ENCODE results near the gene PLEKHO2. TPM values are rescaled to one million over a fixed set of nuclear protein-coding genes. Genes with fewer than 3 reads are reported as not detected.
"Not testable (repeated sequence)": the region's sequence is repeated elsewhere in the genome, so short reads cannot be mapped to it uniquely, and the experiment has no call there.

Gene PLEKHO2
- total RNA-seq, 3 donors from 2014 or later: 9.3 to 14.2 (median 13.0) TPM

DNA sequence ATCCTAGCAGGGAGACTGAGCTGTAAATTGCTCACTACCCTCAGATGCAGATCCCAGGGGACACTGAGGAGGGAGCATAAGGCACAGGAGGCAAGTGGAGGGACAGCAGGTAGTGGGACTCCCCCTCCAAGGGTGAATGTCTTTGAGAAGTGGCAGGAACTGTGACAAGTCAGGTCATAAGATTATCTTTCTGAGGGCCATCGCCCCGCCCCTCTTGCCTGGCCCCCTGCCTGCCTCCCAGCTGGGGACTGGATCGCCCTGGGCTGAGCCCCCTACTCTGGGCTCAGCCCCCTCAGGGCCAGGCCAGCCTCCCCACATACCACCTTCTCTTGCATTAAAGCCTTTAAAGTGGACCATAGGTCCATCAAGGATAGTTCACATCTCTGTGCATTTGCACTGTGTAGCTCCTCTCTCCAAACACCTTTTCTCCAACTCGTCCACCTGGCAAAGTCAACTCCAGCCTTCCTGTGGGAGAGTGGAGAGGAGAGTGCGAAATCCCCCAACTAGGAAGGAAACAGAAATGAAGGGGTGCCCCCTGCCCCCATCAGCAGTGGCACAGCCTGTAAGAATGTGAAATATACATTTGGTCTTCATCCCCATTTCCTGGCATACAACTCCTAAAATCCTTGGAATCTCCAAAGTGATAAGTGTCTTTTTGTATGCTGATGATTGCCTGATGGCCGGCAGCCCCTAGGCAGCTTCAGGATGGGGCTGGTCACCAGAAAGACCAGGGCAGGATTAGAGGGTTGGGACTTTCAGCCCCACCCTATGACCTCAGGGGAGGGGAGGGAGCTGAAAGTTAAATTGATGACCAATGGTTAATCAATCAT lies 31.0 kb upstream of the PLEKHO2 start:
- no peaks in the 10 kb centered on the region for H3K9me3 Mint-ChIP-seq
- H3K4me3 Mint-ChIP-seq: no peak overlapping the region
- H3K27me3 Mint-ChIP-seq (ENCODE audit: low read depth): peaks cover 8% of the 10 kb centered on the region
- no peak for DNase-seq
- ATAC-seq: no peak
- peaks cover 1% of the 10 kb centered on the region for H3K4me1 Mint-ChIP-seq (ENCODE audit: low read depth)
- H3K36me3 Mint-ChIP-seq (ENCODE audit: insufficient read depth): no peaks in the 10 kb centered on the region

DNA sequence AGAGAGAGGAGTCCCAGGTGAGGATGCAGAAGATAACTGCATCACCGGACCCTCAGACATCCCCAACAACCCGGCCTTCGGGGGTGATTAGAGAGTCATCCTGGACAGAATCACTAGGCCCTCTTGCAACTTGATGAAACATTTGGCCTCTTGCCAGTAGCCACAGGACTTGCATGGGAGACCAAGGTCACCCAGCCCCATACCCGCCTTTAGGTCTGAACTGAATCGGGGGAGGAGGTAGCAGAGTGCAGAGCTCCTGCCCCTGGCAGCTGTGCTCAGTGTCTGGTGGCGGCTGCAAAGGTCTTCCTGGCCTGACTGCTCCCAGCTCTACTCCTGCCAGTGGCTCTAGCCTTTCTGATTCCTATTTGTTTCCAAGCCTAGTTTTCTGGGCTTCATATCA lies 28.6 kb upstream of the PLEKHO2 start:
- DNase-seq (no peak), ATAC-seq (no peak)
- Mint-ChIP-seq H3K4me3 (no peak overlapping the region), H3K27me3 (ENCODE audit: low read depth) (peaks cover 2% of the 10 kb centered on the region), H3K4me1 (ENCODE audit: low read depth) (peaks cover 1% of the 10 kb centered on the region), H3K9me3 (no peaks in the 10 kb centered on the region), H3K36me3 (ENCODE audit: insufficient read depth) (no peaks in the 10 kb centered on the region)

DNA sequence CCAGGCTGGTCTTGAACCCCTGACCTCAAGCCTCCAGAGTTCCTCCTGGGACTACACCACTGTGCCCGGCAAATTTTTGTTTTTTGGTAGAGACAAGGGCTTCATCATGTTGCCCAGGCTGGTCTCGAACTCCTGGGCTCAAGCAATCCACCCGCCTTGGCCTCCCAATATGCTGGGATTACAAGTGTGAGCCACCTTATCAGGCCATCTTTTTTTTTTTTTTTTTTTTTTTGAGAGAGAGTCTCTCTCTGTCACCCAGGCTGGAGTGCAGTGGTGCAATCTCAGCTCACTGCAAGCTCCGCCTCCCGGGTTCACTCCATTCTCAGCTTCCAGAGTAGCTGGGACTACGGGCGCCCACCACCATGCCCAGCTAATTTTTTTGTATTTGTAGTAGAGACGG lies 27.4 kb upstream of the PLEKHO2 start:
- DNase-seq; H3K27me3 Mint-ChIP-seq (ENCODE audit: low read depth); ATAC-seq; H3K4me3 Mint-ChIP-seq; H3K36me3 Mint-ChIP-seq (ENCODE audit: insufficient read depth); H3K9me3 Mint-ChIP-seq; H3K4me1 Mint-ChIP-seq (ENCODE audit: low read depth): not testable (repeated sequence)

- not testable (repeated sequence) for ATAC-seq; H3K4me3 Mint-ChIP-seq; H3K27me3 Mint-ChIP-seq (ENCODE audit: low read depth); H3K9me3 Mint-ChIP-seq; DNase-seq; H3K36me3 Mint-ChIP-seq (ENCODE audit: insufficient read depth); H3K4me1 Mint-ChIP-seq (ENCODE audit: low read depth)
Measured at GRCh38 chr15:64814965-64815364, 26.8 kb upstream of the PLEKHO2 start.

- no peak for ATAC-seq
- H3K27me3 Mint-ChIP-seq (ENCODE audit: low read depth): no peaks in the 10 kb centered on the region
- no peak for DNase-seq
Measured at GRCh38 chr15:64816452-64816851, 25.3 kb upstream of the PLEKHO2 start.

GRCh38 chr15:64824929-64825430 lies 16.7 kb upstream of the PLEKHO2 start:
- ATAC-seq (peak; percentile 4 to 22), DNase-seq (no peak)
- Mint-ChIP-seq H3K27me3 (ENCODE audit: low read depth) (peaks cover 11% of the 10 kb centered on the region), H3K4me1 (ENCODE audit: low read depth) (peaks cover 23% of the 10 kb centered on the region), H3K9me3 (no peaks in the 10 kb centered on the region), H3K36me3 (ENCODE audit: insufficient read depth) (no peaks in the 10 kb centered on the region), H3K4me3 (peak overlapping the region; percentile 77)

More at GRCh38 chr15:64816452-64816851, 25.3 kb upstream of the PLEKHO2 start:
- Mint-ChIP-seq H3K9me3 (no peaks in the 10 kb centered on the region), H3K36me3 (ENCODE audit: insufficient read depth) (no peaks in the 10 kb centered on the region), H3K4me1 (ENCODE audit: low read depth) (no peaks in the 10 kb centered on the region), H3K4me3 (no peak overlapping the region)

DNA sequence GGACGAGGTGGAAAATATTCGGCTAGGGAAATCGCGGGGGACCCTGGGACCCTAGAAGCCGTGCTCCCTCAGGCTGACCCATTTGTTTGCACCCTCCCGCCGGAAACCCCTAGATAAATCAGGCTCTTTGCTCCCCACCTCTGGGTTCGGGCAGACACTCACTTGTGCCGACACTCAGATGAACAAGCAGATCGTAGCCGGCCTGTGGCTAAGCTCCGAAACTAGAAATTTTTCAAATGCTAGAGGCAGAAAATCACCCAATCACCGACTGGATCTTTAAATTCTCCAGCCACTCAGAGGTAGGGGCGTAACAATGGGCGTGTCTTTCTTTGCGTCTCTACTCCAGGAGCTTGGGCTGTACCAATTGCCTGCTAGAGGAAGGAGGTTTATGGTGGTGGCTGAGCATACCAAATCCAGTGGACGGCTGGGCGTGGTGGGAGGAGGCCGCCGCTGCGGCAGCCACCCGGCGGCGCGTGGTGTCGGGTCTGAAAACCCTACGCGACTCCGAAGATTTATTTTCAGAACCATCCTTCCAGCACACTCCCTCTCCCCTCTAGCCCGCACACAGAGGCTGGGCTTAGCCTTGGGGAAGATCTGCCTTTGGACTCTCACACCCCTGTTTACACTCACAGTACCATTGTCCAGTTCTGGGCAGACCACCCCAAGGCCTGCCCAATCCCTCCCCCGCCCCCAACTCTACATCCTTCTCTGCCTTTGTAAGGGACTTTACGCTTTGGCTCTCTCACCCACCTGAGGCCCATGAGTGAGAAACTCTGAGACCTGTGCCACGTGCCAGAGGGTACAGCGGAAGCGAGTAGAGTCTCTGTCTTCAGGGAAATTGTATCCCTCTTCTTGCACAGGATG lies 16.1 kb upstream of the PLEKHO2 start, which contains the start of gene PIF1:
PIF1 (minus strand) TSS at position 217 of the 864 bp plus-strand sequence. CDS start 1,312 bp downstream, outside the sequence.
- Mint-ChIP-seq H3K36me3 (ENCODE audit: insufficient read depth) (no peaks in the 10 kb centered on the region), H3K4me1 (ENCODE audit: low read depth) (peaks cover 23% of the 10 kb centered on the region), H3K4me3 (peak within 1 kb of the TSS; percentile 77), H3K27me3 (ENCODE audit: low read depth) (peaks cover 11% of the 10 kb centered on the region), H3K9me3 (no peaks in the 10 kb centered on the region)
- DNase-seq (peak; percentile 76), ATAC-seq (peak; percentile 94 to 95)

DNA sequence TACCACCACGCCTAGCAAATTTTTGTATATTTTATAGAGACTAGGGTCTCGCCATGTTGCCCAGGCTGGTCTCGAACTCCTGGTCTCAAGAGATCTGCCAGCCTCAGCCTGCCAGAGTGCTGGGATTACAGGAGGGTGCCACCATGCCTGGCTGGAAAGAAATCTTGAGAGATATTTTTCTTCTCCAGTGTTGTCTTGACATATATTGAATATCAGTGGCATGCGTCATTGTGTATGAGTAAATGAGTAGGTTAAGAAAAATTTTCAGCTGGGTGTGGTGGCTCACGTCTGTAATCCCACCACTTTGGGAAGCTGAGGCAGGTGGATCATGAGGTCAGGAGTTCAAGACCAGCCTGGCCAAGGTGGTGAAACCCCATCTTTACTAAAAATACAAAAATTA lies 12.7 kb upstream of the PLEKHO2 start:
- no peak for ATAC-seq
- DNase-seq: no peak
- Mint-ChIP-seq H3K9me3 (no peaks in the 10 kb centered on the region), H3K27me3 (ENCODE audit: low read depth) (peaks cover 1% of the 10 kb centered on the region), H3K4me3 (no peak overlapping the region), H3K36me3 (ENCODE audit: insufficient read depth) (no peaks in the 10 kb centered on the region), H3K4me1 (ENCODE audit: low read depth) (peaks cover 14% of the 10 kb centered on the region)

GRCh38 chr15:64833690-64834089 lies 8.0 kb upstream of the PLEKHO2 start:
- no peak for DNase-seq
- Mint-ChIP-seq H3K36me3 (ENCODE audit: insufficient read depth) (no peaks in the 10 kb centered on the region), H3K27me3 (ENCODE audit: low read depth) (no peaks in the 10 kb centered on the region), H3K4me3 (no peak overlapping the region), H3K9me3 (no peaks in the 10 kb centered on the region), H3K4me1 (ENCODE audit: low read depth) (peaks cover 27% of the 10 kb centered on the region)
- no peak for ATAC-seq

- DNase-seq: no peak
- H3K4me1 Mint-ChIP-seq (ENCODE audit: low read depth): peaks cover 44% of the 10 kb centered on the region
- no peak for ATAC-seq
- no peaks in the 10 kb centered on the region for H3K36me3 Mint-ChIP-seq (ENCODE audit: insufficient read depth)
- H3K9me3 Mint-ChIP-seq: no peaks in the 10 kb centered on the region
- no peaks in the 10 kb centered on the region for H3K27me3 Mint-ChIP-seq (ENCODE audit: low read depth)
- H3K4me3 Mint-ChIP-seq: peak overlapping the region; percentile 65
Measured at GRCh38 chr15:64836023-64836536, 5.6 kb upstream of the PLEKHO2 start.

GRCh38 chr15:64837502-64837901 lies 4.2 kb upstream of the PLEKHO2 start:
- H3K36me3 Mint-ChIP-seq (ENCODE audit: insufficient read depth): no peaks in the 10 kb centered on the region
- no peak overlapping the region for H3K4me3 Mint-ChIP-seq
- H3K4me1 Mint-ChIP-seq (ENCODE audit: low read depth): peaks cover 49% of the 10 kb centered on the region
- no peaks in the 10 kb centered on the region for H3K9me3 Mint-ChIP-seq
- ATAC-seq (no peak), DNase-seq (peak; percentile 21)
- no peaks in the 10 kb centered on the region for H3K27me3 Mint-ChIP-seq (ENCODE audit: low read depth)

GRCh38 chr15:64841060-64841343 lies 713 bp upstream of the PLEKHO2 start:
- H3K4me1 Mint-ChIP-seq (ENCODE audit: low read depth): peaks cover 76% of the 10 kb centered on the region
- no peak for DNase-seq
- H3K9me3 Mint-ChIP-seq: no peaks in the 10 kb centered on the region
- no peaks in the 10 kb centered on the region for H3K36me3 Mint-ChIP-seq (ENCODE audit: insufficient read depth)
- peak overlapping the region; percentile 80 for H3K4me3 Mint-ChIP-seq
- ATAC-seq: no peak
- H3K27me3 Mint-ChIP-seq (ENCODE audit: low read depth): no peaks in the 10 kb centered on the region

DNA sequence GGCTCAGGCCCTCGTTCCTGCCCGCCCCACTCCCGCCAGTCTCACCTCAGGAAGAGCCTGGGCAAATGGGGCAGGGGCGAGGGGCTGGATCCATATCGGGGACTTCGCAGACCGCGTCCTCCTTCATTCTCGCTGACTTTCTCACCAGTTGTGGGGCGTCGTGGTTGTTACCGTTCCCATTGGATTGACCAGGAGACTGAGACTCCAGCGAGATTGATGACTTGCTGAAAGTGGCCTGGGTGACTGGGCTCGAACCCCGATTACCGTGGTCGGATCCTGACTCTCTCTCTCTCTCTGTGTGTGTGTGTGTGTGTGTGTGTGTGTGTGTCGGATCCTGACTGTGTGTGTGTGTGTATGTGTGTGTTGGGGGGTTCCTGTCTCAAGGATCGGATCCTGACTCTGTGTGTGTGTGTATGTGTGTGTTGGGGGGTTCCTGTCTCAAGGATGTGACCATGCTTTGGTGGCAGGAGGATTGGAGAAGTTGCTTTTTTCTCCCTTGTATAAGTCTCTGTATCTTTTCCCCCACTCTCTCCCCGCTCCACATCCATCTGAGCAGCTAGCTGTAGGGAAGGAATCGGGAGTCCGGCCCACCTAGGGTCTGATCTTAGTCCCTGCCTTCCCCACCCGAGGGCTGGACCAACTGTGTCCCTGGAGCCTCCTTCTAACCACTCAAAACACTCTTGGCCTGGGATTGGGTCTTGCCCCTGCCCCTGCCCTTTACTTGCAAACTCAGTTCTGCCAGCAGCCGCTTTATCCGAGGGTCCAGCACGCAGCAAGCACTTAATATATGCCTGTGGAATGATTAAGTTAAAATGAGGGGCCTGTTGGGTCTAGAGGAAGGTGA lies 603 bp downstream of the PLEKHO2 start:
- ATAC-seq: no peak
- H3K4me1 Mint-ChIP-seq (ENCODE audit: low read depth): peaks cover 75% of the 10 kb centered on the region

More for the DNA sequence above, 603 bp downstream of the PLEKHO2 start:
- peak overlapping the region; percentile 94 for H3K4me3 Mint-ChIP-seq
- DNase-seq: no peak
- no peaks in the 10 kb centered on the region for H3K27me3 Mint-ChIP-seq (ENCODE audit: low read depth)
- no peaks in the 10 kb centered on the region for H3K9me3 Mint-ChIP-seq
- peaks cover under 1% of the 10 kb centered on the region for H3K36me3 Mint-ChIP-seq (ENCODE audit: insufficient read depth)

All from activated T-cell treated with anti-CD3 and anti-CD28 coated beads, Interleukin-2, amount 50 U/mL, for 4 hours (primary cell).